Stimulated activated CD4-positive, alpha-beta T cell treated with anti-CD3 and anti-CD28 coated beads, Interleukin-15, amount 100 ng/mL, for 1 hour (primary cell): ENCODE results near the gene POMC.
A peak's percentile ranks its signal among the peaks of the same experiment; 100 is the strongest.
"Not testable (repeated sequence)": the region's sequence is repeated elsewhere in the genome, so short reads cannot be mapped to it uniquely, and the experiment has no call there.

ENCODE experiments used
- DNase-seq, 2 donors: peaks; one replicate each; pipeline ENCODE4 v3.0.0-alpha.2; 2020; ENCODE audit warnings: low read depth in 1 of 2, low spot score in 1 of 2

Gene POMC

DNA sequence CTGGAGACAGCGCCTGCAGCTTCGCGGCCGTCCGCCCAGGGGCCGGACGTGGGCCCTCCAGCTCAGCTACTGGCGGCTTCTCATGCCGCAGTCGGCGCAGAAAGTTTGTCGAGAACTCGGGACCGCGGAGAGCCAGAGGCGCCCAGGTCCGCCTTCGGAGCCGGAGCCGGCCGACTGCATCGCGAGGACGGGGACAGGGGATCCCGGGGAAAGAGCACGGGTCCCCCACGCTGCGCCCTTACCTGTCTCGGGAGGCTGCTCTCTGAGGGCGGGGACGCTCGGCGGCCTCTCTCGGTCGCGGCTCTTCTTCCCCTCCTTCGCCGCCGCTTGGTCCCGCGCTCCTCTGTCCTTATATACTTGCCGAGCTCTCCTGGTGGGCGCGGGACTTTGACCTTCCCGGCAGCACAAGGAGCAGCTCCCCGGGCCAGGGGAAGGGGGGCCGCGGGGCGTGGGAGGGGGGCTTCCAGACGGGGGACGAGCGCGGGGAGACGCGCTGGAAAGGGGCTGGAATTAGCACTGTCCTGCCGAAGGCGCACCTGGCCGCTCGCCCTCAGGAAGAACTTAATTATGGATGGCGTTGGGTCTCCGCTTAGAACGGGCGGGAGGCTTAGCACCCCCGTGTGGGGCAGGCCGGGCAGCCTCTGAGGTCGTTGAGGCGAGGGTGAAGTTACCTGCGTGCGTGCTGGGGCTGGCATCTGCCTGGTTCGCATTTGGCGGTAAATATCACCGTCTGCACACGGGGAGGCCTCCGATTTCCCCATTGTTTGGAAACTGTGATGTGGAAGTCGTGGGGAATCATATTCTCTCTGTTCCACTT, at the start of gene POMC:
POMC (minus strand) TSS at position 325 of the 817 bp plus-strand sequence. CDS start 3,808 bp downstream, outside the sequence.
- peak in 1 of 2 donors; percentile 6 for DNase-seq

DNA sequence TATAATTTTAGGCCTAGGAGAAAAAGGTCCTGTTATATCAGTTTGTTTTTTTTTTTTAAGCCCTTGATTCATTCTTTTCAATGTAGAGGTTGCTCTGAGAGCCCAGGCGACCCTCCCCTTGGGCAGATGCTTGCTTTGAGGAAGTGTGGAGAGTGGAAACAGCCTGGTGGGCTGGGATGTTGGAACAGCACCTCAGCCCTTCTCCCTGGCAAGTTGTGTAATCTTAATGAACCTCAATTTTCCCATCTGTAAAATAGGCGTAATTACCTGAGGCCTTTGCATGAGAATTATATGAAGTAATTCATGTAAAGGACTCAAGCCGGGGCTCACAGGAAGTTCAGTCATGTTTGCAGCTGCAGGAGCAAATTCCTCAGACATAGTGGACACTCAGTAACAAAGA, 49.7 kb upstream of the POMC start:
- DNase-seq, result no peak

DNA sequence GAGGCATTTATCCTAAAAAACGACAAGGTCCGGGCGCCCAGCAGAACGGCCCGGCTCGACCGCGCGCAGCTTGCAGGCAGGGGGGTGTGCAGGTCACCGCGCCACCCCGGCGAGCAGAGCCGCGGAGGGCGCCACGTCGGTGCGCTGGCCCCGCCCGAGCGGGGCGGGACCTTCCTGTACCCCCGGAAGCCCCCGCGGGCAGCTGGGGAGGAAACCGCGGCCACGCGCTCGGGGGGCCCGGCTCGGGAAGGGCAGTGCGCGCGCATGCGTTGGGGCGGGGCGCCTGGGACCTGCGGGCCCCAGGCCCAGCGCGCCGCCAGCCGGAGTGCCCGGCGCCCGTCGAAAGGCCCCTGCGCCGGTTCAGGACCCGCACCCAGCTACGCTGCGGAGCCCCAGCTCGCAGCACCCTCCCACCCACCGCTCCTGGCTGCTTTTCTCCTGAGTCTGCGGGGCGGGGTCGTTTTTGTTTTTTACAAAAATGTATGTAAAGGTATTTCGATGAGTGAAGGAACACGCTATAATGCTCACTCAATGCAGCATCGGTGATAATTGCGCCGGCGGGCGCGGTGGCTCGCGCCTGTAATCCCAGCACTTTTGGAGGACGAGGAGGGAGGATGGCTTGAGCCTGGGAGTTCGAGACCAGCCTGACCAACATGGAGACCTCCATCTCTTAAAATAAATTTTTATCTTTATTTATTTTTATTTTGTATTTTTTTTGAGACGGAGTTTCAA, 47.7 kb upstream of the POMC start:
- peak; percentile 68 to 83 for DNase-seq

DNA sequence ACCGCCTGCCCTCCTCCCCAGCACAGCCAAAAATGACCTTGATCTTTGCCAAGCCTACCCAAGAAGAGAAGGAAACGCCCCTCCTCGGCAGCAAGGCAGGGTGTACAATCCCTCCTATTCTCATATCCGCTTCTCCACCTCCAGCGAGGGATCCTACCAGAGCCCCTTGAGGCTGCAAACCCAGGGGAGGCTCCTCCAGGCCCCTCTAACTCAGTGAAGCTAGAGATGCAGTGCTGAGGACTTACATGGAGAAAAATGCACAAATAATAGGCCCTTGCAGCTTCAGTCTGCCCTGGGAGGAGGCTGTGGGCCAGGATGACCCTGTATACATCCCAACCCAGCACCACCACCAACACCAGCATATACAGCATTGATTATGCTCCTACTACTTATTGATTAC, 46.9 kb upstream of the POMC start:
- DNase-seq, result no peak

DNA sequence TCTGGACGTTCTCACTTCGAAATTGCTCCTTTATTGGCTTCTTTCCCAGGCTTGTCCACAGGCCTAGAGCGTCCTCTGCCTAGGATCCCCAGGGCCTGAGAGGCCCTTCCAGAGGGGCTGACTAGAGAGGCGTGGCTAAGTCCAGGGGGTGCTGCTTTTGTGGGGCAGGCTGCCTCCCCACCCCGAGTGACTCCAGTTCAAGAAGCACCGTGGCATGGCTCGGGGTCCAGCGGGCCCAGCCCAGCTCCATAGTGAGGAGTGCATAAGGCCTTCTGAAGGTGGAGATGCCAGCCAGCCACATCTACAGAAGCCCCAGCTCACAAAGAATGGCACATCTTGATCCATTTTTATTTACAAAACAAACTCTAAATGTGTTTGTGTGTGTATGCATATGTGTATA, 44.8 kb upstream of the POMC start:
- DNase-seq, result no peak

DNA sequence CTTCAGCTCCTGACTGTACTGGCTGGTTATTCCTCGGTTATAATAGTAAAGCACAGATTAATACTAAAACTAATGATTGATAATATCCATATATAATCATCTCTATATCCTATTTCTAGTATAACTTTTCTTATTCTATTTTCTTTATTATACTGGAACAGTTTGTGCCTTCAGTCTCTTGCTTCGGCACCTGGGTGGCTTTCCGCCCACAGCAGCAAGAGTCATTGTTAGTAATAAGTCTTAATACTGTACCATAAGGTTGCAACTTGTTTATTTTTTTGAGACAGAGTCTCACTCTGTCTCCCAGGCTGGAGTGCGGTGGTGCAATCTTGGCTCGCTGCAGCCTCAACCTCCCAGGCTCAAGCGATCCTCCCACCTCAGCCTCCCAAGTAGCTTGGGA, 42.5 kb upstream of the POMC start:
- not testable (repeated sequence) for DNase-seq

DNA sequence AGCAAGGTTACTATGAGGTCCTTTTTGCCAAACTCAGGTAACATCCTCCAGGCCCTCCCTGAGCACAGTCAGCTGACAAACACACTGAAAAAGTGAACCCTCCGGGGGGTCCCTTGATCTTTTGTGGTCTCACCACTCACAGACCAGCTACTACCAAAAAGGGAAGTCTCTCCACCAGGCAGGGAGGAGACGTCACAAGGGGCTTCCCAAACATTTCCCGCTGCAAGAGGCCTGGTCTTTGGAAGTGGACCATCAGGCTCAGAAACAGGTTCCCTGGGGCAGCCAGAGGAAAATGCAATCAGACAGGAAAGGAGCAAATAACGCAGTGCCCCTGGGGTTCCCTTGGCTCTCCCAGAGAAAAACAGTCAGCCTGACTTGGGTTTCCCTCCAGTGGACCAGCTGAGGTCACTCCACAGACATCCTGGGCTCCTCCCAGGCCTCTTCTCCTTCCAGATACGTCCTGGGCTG, 38.7 kb upstream of the POMC start:
- DNase-seq, result no peak

DNA sequence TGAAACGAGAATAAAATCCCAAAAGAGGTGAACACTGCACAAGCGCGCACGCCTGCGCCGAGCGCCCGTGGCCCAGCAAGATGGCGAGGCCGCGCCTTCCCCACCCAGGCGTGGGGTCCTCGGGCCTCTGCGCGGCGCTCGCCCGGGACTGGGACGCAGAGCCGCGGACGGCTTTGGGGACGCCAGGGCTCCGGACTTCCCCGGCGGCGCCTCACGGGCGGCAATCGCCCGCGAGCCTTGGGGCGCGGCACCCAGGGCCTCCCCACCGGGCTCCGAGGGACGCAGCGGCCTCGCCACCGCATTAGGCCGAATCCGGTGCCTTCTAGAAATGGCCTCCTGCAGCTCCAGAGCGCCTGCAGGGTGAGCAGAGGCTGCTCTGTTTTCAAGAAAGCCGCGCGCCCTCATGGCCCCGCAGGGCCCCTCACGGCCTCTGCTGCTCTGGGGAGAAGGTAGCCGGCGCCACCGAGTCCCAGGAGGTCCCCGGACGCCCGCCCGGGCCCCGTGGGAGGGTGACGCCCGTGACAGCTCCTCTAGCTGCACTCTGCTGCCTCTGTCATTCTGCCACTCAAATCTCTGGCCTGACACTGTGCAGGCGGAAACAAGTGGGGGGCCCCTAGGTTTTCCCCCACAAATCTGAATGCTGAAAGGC, 35.9 kb upstream of the POMC start:
- DNase-seq, result no peak

DNA sequence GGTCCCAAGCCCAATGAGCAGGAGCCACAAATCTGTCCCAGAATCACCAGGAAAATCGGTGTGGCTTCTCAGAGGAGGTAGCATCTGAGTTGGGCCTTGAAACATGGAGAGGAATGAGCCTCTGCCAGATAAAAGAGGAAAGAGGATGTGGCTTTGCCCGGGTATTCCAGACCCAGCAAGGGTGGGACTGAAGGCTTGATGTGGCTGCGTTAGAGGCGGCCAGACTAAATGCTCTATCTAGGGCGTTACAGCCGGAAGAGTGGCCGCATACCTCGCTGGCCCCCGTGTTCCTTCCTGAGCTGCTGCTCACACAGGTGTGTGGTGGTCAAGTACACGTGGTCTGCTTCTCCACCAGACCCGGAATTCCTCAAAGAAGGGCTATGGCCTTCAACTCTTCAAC, 33.9 kb upstream of the POMC start:
- no peak for DNase-seq

DNA sequence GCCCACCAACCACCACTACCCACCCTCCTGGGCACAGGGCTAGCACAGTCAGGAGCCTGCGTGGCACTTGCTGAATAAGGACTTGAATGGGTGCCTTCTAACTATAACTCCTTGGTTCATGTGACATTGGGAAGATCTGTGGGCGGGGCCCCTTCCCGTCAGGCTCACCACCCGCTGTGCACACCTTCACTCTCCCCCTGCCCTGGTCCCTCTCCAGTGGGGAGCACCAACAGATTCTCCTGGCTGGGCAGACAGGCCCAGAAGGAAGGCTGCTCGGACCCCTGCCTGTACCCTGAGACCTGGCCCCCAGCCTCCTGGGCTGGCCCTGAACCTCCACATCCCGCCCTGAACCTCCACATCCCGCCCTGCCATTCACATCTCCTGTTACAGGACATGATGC, 33.4 kb upstream of the POMC start:
- DNase-seq, result no peak

DNA sequence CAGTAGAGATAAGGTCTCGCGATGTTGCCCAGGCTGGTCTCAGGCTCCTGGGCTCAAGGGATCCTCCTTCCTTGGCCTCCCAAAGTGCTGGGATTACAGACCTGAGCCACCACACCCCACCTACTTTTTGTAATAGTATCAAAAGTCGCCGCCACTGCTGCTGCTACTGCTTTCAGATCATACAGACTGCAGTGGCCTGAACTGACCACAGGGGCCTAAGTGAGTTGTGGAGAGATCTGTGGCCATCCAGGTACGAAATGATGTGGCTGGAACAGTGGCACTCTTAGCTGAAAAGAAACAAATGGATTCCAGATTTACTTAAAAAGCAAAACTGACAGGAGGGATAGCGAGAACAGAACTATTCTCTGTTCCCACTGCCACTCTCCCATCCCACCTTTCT, 32.9 kb upstream of the POMC start:
- no peak for DNase-seq

DNA sequence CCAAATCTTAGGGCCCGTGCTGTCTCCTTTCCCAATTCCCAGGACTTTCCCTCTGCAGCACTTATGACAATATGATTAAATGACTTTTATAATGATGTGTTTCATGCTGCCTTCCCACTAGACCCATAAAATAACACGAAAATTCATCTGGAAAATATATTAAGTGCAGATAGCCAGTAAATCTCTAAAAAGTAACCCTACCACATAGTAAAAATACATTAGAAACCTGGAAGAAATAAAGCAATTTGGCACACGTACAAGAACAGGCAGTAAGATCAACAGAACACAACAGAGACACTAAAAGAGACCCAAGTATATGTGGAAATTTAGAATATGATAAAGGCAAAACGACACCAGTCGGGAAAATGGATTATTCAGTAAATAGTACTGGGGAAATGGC, 30.2 kb upstream of the POMC start:
- DNase-seq, result no peak

DNA sequence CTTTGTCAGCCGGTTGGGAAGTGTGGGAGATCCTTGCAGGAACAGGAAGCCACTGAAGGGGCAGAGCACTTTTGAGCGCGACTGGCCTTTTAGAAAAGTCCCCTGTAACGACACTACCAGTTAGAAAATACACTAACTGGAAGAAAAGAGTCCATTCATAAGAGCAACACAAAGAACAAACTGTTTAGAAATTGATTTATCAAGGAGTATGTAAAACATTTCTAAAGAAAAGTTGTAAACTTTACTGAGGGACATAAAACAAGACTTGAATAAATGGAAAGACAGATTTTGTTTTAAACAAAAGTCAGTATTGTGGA, 29.8 kb upstream of the POMC start:
- DNase-seq, result no peak

DNA sequence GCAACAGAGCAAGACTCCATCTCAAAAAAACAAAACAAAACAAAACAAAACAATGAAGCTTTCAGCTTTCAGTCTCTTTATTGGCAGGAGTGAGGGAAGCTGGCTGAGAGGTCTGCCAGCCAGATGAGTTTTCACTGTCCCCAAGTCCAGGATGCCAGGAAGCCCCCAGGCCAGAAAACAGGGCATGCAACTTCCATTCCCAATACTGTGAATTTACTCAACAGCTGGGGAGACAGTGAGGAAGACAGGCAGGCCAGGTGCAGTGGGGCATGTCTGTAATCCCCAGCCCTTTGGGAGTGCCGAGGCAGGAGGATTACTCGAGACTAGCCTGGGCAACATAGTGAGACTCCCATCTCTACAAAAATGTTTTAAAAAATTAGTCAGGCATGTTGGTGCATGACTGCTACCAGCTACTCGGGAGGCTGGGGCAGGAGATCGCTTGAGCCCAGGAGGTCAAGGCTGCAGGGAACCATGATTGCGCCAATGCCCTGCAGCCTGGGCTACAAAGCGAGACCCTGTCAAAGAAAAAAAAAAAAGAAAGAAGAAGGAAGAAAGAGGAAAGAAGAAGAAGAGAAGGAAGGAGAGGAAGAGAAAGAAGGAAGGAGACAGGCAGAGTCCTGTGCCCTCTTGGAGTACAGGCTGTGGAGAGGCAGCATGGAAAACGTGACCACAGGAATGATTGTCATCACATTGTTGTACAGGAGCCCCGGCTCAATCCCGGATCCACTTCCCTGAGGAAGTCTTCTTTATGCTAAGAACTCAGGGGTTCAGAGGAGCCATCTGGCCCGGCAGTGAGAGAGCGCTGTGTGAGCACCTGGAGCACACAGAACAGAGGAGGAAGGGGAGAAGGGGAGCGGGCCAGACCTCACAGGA, 29.2 kb upstream of the POMC start:
- DNase-seq, result no peak

DNA sequence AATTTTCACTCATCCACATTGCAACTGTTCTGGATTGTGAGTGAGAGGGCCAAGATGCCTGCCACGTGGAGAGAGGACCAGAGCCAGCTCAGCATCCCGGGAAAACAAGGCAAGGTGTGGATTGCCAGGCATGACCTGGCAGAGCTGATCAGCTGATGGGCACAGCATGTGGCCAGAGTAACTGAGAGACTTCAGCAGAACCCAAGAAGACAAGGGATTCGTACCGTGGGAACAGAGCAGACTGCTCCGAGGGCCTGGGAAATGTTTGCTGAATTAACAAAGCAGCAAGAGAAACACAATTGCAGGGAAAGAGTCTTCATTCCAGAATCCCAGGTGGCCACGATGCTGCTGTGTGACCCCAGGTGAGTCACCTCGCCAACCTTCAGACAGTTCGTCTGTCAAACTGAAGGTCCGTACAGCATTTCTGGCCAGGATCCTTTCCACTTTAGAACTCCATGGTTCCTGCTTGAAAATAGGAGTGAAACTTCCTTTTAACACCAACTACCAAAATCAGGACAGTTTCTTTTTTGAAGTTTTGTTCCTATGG, 26.3 kb upstream of the POMC start:
- no peak for DNase-seq

DNA sequence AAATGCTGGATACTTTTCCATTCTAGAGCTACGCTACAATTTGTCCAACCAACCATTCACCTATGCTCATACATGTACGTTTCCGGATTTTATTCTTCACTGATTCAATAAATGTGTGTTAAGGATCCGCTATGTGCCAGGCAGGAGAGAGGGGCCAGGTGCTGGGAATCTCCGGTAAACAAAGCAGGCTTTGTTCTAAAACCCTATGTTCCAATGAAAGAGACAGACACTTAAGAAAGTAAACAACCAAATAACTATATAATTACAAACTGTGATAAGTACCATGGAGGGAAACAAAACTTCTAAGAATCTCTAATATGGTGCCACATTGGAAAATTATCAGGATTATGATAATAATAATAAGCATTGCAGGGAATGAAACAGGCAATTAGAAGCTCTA, 22.2 kb upstream of the POMC start:
- no peak for DNase-seq

DNA sequence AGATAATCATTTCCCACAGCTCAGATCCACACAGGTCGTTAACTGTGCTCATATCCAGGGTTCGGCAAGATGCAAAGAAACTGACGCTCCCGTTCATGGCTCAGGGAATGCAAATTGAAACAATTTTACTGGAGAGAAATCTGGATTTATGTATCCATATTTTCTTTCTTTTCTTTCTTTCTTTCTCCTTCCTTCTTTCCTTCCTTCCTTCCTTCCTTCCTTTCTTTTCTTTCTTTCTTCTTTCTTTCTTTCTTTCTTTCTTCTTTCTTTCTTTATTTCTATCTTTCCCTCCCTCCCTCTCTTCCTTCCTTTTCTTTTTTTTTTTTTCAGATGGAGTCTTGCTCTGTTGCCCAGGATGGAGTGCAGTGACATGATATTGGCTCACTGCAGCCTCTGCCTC, 20.0 kb upstream of the POMC start:
- DNase-seq, result no peak

DNA sequence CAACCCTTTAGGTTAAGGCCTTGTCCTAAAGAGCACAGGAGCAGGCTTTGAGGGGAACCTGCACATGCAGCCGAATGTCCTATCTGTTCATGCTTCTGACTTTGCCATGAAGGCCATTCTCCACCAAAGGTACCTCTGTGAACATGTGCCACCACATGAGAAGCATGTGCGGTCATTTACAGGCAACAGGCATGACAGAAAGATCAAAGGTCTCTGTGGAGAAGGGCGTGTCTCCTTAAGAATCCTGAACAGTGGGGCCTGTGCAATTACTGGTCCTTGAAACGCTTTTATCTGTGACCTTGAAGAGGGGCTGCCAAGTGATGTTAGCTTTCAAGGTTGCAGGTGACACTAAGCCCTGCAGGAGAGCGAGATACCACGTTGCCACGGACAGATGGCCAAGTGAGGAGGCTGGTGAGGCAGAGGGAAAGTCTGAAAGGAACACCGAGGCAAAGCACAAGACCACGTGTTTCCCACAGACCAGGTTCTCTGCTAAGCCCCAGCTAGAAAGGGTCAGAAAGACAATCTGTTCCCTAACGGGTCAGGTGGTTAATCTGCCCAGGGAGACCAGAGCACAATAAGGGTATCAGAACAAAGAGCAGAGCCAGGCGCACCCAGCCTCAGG, 19.5 kb upstream of the POMC start:
- DNase-seq, result no peak

DNA sequence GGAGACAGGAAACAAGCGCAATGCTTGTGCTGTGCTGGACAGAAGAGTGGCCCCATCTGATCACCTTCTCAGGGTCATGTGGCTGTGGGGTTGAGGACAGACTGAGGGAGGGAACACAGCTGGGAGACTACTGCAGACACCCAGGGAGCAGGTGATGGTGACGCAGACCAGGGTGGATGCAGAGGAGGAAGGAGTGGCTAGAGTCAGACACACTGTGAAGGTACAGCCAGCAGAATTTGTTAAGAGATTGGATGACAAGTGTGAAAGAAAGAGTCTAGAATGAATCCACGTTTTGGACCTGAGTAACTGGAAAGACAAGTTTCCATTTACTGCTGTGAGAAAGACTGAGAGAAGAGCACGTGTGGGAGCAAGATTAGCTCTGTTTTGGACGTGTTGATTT, 15.9 kb upstream of the POMC start:
- DNase-seq, result no peak

DNA sequence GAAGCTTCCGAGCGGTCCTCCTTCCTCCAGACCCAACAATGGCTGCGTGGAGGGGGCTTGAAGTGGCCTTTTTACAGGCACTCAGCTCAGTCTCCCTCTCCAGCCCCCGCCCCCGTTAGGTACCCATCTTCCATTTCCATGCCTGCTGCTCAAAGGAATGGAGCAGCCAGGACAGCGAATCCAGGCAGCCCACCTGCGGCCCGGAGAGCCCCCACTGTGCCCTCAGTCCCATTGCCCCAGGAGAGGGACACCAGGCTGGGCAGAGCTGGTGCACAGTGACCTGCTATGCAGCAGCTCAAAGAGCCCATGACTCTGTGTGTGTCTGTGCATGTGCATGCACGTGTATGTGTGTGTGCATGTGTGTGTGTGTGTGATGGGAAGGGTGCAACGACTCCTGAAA, 10.6 kb upstream of the POMC start:
- DNase-seq, result no peak

DNA sequence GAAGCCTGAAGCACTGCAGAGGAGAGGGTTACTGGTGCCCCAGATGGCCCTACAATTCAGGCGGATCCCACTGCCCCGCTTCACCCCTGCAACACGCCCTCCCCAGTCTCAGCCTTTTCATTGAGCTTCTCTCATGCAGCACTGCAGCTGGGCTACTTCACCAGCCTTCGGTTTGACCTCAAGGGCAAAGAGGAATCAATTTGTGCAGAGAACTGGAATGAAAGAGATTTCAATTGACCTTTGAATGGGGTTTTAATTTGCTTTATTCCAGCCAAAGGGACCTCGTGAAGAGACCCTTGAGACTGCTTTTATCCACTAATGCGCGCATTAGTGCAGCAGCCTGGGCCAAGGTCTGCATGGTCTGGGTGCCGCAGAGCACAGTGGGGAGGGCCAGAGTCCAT, 8.8 kb upstream of the POMC start:
- no peak for DNase-seq
